ENCODE measurements around the gene ESCO1. TPM values are rescaled to one million over a fixed set of nuclear protein-coding genes. Genes with fewer than 3 reads are reported as not detected.

Gene ESCO1
- total RNA-seq, 4 donors from 2014 or later = 13.3 to 35.7 (median 22.9) TPM

Other genes with a start within 250 kb of the ESCO1 start
- 10 to 100 TPM in 2 of 4 donors, 1 to 10 TPM in 2; 6.1 to 35.8 (median 19.5) TPM for gene SNRPD1, start 11.6 kb upstream of the ESCO1 start, total RNA-seq
- 10 to 100 TPM in 2 of 4 donors, 1 to 10 TPM in 2; 1.0 to 17.2 (median 12.6) TPM for gene ABHD3, start 104.1 kb upstream of the ESCO1 start, total RNA-seq
- 100 to 1,000 TPM in 1 of 4 donors, 10 to 100 TPM in 3; 25.9 to 121 (median 64.1) TPM for gene MIB1, start 140.1 kb upstream of the ESCO1 start, total RNA-seq

Data from uterus (tissue), 4 donors.